Thoracic aorta (tissue), 2 donors: ENCODE measurements around the gene CNGA3. TPM values are rescaled to one million over a fixed set of nuclear protein-coding genes. Genes with fewer than 3 reads are reported as not detected.

Source experiments
- ATAC-seq: fragments of 150-250 bp; one replicate; pipeline ENCODE4 v1.8.0; 2017; ENCODE audit warnings: low read depth; ENCODE audit not compliant: insufficient number of reproducible peaks, low FRiP score
- DNase-seq: peaks from one replicate; pipeline ENCODE4 v3.0.0-alpha.2; 2020; ENCODE audit warnings: low spot score
- H3K27ac ChIP-seq, 2 donors: fragments of 200-600 bp; sonication (generic); 1 replicate in 1 of 2; 2 replicates in 1 of 2; pipeline ENCODE4 v1.5.1; 2016; ENCODE audit warnings: mild to moderate bottlenecking in 2 of 2, moderate library complexity in 2 of 2
- H3K27me3 ChIP-seq: fragments of 200-600 bp; sonication (generic); replicated peaks from 2 replicates; pipeline ENCODE4 v1.6.0; 2016; ENCODE audit warnings: mild to moderate bottlenecking; ENCODE audit not compliant: insufficient read depth
- H3K36me3 ChIP-seq: fragments of 200-600 bp; sonication (generic); one replicate; pipeline ENCODE4 v1.5.1; 2016
- H3K4me1 ChIP-seq, 2 donors: fragments of 200-600 bp; sonication (generic); 1 replicate in 1 of 2; 2 replicates in 1 of 2; pipeline versions ENCODE4 v1.5.1 to v1.6.0; 2016; ENCODE audit warnings: low read depth in 2 of 2, mild to moderate bottlenecking in 1 of 2; ENCODE audit not compliant: control insufficient read depth in 1 of 2
- H3K4me3 ChIP-seq: fragments of 200-600 bp; sonication (generic); 2 replicates; pipeline ENCODE4 v1.5.1; 2016; ENCODE audit warnings: mild to moderate bottlenecking
- H3K9me3 ChIP-seq: fragments of 200-600 bp; sonication (generic); 2 replicates; pipeline ENCODE4 v1.5.1; 2016
- total RNA-seq, 2 donors: library from RNA; depleted of rRNA; stranded (reverse); fragments of >200 nt; gene quantifications; one replicate each; pipeline versions ENCODE4 v1.1.0 to v1.2.3, GENCODE V29; 2016
- TF ChIP-seq, protein P1 (sequence below): fragments of 200-600 bp; sonication (generic); IDR thresholded peaks from one replicate; pipeline ENCODE4 v1.5.1; 2019; ENCODE audit warnings: antibody characterized with exemption

CNGA3 gene
- total RNA-seq, 2 donors from 2014 or later = not detected

DNA sequence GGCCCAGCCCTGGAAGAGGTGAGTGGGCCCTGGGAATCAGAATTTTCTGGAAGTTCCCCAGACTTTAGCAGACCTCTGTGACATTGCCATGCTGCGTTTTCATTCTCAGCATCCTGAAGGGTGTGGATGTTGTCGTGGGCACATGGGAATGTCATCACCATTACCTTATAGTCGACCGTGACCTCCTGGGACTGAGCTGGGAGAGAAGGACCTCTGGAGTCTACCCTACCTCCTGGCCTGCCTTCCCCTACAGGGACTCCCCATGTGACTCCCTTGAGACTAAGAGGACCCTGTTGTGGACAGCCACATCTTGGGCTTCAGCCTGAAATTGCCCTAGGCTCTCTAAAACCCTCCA lies 43.0 kb downstream of the CNGA3 start:
- Histone ChIP-seq H3K27me3 (no peaks in the 10 kb centered on the region), H3K36me3 (no peaks in the 10 kb centered on the region), H3K4me1 (no peaks in the 10 kb centered on the region), H3K9me3 (no peaks in the 10 kb centered on the region), H3K4me3 (no peak overlapping the region), H3K27ac (no peak overlapping the region)
- TF ChIP-seq, protein P1, sequence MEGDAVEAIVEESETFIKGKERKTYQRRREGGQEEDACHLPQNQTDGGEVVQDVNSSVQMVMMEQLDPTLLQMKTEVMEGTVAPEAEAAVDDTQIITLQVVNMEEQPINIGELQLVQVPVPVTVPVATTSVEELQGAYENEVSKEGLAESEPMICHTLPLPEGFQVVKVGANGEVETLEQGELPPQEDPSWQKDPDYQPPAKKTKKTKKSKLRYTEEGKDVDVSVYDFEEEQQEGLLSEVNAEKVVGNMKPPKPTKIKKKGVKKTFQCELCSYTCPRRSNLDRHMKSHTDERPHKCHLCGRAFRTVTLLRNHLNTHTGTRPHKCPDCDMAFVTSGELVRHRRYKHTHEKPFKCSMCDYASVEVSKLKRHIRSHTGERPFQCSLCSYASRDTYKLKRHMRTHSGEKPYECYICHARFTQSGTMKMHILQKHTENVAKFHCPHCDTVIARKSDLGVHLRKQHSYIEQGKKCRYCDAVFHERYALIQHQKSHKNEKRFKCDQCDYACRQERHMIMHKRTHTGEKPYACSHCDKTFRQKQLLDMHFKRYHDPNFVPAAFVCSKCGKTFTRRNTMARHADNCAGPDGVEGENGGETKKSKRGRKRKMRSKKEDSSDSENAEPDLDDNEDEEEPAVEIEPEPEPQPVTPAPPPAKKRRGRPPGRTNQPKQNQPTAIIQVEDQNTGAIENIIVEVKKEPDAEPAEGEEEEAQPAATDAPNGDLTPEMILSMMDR = no peak
- no peak for ATAC-seq
- no peak for DNase-seq

DNA sequence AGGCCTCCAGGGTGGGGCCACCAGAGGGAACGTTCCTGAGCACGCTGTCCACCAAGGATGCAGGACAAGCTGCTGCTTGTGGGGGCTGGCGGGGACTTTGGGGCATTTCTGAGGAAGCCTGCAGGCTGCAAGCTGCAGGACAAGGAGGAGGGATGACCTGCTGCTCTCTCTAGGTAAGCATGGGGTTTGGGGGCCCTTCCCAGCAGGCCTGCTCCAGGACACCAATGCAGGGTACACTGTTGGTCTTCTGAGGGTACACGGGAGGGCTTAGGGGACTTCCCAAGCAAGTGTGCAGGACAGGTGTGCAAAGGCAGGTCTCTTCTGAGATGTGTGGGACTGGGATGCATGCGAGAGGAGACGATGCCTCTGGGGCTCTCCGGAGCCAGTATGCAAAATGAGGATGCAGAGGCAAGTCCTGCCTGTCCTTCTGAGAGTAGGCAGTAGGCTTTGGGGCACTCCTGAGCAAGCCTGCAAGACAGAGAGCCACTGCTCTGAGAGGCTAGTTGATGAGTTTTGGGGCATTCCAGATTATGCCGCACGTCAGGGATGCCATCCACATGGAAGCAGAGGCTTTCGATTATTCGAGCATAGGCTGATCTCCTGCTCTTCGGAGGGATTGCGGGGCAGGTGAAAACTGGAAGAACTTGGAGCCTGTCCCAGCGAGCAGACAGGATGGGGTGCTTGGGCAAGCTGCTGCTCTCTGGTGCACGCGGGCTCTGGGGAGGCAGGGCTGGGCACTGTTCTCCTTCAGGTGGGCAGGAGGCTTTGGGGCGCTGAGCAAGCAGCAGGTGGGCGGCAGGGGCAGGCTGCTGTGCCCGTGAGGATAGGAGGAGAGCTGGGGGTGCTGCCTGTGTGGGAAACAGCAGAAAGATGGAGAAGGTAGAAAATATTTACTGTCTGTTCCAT lies 44.6 kb downstream of the CNGA3 start:
- no peak overlapping the region for H3K4me3 ChIP-seq
- ATAC-seq (no peak), DNase-seq (no peak)
- no peaks in the 10 kb centered on the region for H3K9me3 ChIP-seq
- H3K27ac ChIP-seq = no peak overlapping the region
- no peaks in the 10 kb centered on the region for H3K36me3 ChIP-seq
- H3K27me3 ChIP-seq = no peaks in the 10 kb centered on the region
- no peaks in the 10 kb centered on the region for H3K4me1 ChIP-seq
- TF ChIP-seq, protein P1 = no peak

DNA sequence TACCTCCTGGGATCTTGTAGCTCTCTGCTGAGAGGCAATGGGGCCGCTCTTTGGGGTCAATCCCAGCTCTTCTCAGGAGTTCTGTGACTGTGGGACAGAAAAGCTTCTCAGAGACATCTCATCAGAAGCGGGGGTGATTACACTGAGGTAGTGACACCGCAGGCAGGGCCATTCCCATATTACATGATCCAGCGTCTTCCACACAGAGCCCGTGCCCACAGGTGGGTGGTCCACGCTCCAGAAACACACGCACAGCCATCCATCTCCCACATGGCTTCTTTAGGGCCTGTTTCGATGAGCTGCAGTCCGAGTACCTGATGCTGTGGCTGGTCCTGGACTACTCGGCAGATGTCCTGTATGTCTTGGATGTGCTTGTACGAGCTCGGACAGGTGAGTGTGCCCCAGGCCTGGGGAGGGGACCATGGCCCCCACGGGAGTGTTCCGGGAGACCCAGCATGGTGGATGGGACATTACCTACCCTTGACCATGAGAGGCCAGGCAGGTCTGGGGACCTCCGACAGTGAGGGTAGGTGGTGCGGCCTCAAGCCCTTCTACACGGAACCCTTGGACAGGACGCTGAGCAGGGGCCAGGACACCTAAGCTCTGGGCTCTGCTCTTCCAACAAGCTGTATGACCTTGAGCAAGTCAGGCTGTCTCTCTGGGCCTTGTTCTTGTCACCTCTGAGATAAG lies 45.5 kb downstream of the CNGA3 start:
- H3K4me1 ChIP-seq = no peaks in the 10 kb centered on the region
- H3K36me3 ChIP-seq = no peaks in the 10 kb centered on the region
- no peak for DNase-seq
- H3K4me3 ChIP-seq = no peak overlapping the region
- TF ChIP-seq, protein P1 = no peak
- ATAC-seq = no peak
- no peaks in the 10 kb centered on the region for H3K9me3 ChIP-seq
- H3K27ac ChIP-seq = no peak overlapping the region
- H3K27me3 ChIP-seq = no peaks in the 10 kb centered on the region

DNA sequence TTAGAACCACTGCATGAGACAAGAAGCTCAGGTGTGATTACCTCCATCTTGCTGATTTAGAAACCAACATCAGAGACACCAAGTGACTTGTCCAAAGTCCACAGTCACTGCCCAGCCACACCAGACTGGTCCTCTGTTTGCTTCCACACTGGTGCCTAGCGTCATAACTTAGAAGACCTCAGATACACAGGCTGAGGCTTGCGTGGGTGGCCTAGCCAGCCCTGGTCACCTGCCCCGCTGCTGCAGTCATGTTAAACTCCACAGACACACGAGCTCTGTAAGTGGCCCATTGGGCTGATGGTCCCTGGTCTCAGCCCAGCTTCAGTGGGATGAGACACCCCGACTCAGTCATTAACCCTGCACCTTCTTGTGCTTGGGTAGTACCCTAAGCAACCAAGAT lies 47.1 kb downstream of the CNGA3 start:
- Histone ChIP-seq H3K4me1 (no peaks in the 10 kb centered on the region), H3K4me3 (no peak overlapping the region), H3K9me3 (no peaks in the 10 kb centered on the region), H3K36me3 (no peaks in the 10 kb centered on the region), H3K27me3 (no peaks in the 10 kb centered on the region), H3K27ac (no peak overlapping the region)
- DNase-seq (no peak), ATAC-seq (no peak)
- TF ChIP-seq, protein P1 = no peak

GRCh38 chr2:98394595-98395153 lies 48.4 kb downstream of the CNGA3 start:
- Histone ChIP-seq H3K9me3 (no peaks in the 10 kb centered on the region), H3K36me3 (no peaks in the 10 kb centered on the region), H3K4me3 (no peak overlapping the region), H3K27ac (no peak overlapping the region), H3K27me3 (no peaks in the 10 kb centered on the region), H3K4me1 (no peaks in the 10 kb centered on the region)
- TF ChIP-seq, protein P1 = no peak
- ATAC-seq = no peak
- no peak for DNase-seq
